Activated naive CD8-positive, alpha-beta T cell treated with anti-CD3 and anti-CD28 coated beads for 36 hours (primary cell): ENCODE data around the gene PIK3R6. TPM values are rescaled to one million over a fixed set of nuclear protein-coding genes. Genes with fewer than 3 reads are reported as not detected.
A peak's percentile ranks its signal among the peaks of the same experiment; 100 is the strongest.
"Not testable (repeated sequence)": the region's sequence is repeated elsewhere in the genome, so short reads cannot be mapped to it uniquely, and the experiment has no call there.

Experiments used
- DNase-seq: peaks from one replicate; pipeline ENCODE4 v3.0.0; 2021
- H3K27ac Mint-ChIP-seq: one replicate; pipeline ENCODE4 v1.8.0; 2022; ENCODE audit warnings: mild to moderate bottlenecking, moderate library complexity, mixed read lengths
- H3K27me3 Mint-ChIP-seq: one replicate; pipeline ENCODE4 v1.8.0; 2022; ENCODE audit warnings: mild to moderate bottlenecking, mixed read lengths
- H3K36me3 Mint-ChIP-seq: one replicate; pipeline ENCODE4 v1.8.0; 2021; ENCODE audit warnings: mild to moderate bottlenecking, mixed read lengths
- H3K4me1 Mint-ChIP-seq: one replicate; pipeline ENCODE4 v1.8.0; 2021; ENCODE audit warnings: mixed read lengths
- H3K4me3 Mint-ChIP-seq: one replicate; pipeline ENCODE4 v1.8.0; 2022; ENCODE audit warnings: mild to moderate bottlenecking, moderate library complexity, mixed read lengths
- H3K9me3 Mint-ChIP-seq: one replicate; pipeline ENCODE4 v1.8.0; 2022; ENCODE audit warnings: mixed read lengths
- total RNA-seq, 2 experiments: library from RNA; stranded (reverse); gene quantifications; one replicate each; pipeline ENCODE4 v1.2.3, GENCODE V29; 2021

The PIK3R6 gene
- total RNA-seq, 2 experiments from 2014 or later, result 0.88 to 1.0 TPM

- H3K27ac Mint-ChIP-seq, result no peak overlapping the region
- no peaks in the 10 kb centered on the region for H3K4me1 Mint-ChIP-seq
- H3K27me3 Mint-ChIP-seq, result no peaks in the 10 kb centered on the region
- H3K36me3 Mint-ChIP-seq, result no peaks in the 10 kb centered on the region
- no peak overlapping the region for H3K4me3 Mint-ChIP-seq
- no peak for DNase-seq
- no peaks in the 10 kb centered on the region for H3K9me3 Mint-ChIP-seq
These were observed 49.4 kb downstream of the PIK3R6 start for GRCh38 chr17:8818047-8818446.

GRCh38 chr17:8806926-8807550 lies 60.4 kb downstream of the PIK3R6 start:
- H3K9me3 Mint-ChIP-seq, result peaks cover 14% of the 10 kb centered on the region
- H3K4me1 Mint-ChIP-seq, result peaks cover 2% of the 10 kb centered on the region
- H3K4me3 Mint-ChIP-seq, result no peak overlapping the region
- H3K36me3 Mint-ChIP-seq, result peaks cover 12% of the 10 kb centered on the region
- no peaks in the 10 kb centered on the region for H3K27me3 Mint-ChIP-seq
- H3K27ac Mint-ChIP-seq, result peak overlapping the region; percentile 5
- DNase-seq, result no peak

- peaks cover 8% of the 10 kb centered on the region for H3K9me3 Mint-ChIP-seq
- no peaks in the 10 kb centered on the region for H3K27me3 Mint-ChIP-seq
- H3K4me1 Mint-ChIP-seq, result peaks cover 2% of the 10 kb centered on the region
- no peak overlapping the region for H3K4me3 Mint-ChIP-seq
- peak overlapping the region; percentile 3 for H3K27ac Mint-ChIP-seq
- peaks cover 5% of the 10 kb centered on the region for H3K36me3 Mint-ChIP-seq
- no peak for DNase-seq
These were observed 61.1 kb downstream of the PIK3R6 start for GRCh38 chr17:8806253-8806925.

GRCh38 chr17:8805396-8805795 lies 62.1 kb downstream of the PIK3R6 start:
- H3K4me3 Mint-ChIP-seq, H3K27me3 Mint-ChIP-seq, H3K36me3 Mint-ChIP-seq, H3K27ac Mint-ChIP-seq, H3K9me3 Mint-ChIP-seq, H3K4me1 Mint-ChIP-seq, DNase-seq: not testable (repeated sequence)

GRCh38 chr17:8803531-8804420 lies 63.7 kb downstream of the PIK3R6 start:
- Mint-ChIP-seq H3K27me3 (no peaks in the 10 kb centered on the region), H3K4me3 (no peak overlapping the region), H3K4me1 (peaks cover 2% of the 10 kb centered on the region), H3K36me3 (no peaks in the 10 kb centered on the region), H3K27ac (no peak overlapping the region), H3K9me3 (no peaks in the 10 kb centered on the region)
- DNase-seq, result no peak

GRCh38 chr17:8801135-8801840 lies 66.2 kb downstream of the PIK3R6 start:
- Mint-ChIP-seq H3K27me3 (no peaks in the 10 kb centered on the region), H3K9me3 (no peaks in the 10 kb centered on the region)

GRCh38 chr17:8800656-8801055 lies 66.8 kb downstream of the PIK3R6 start:
- no peak for DNase-seq
- Mint-ChIP-seq H3K27ac (no peak overlapping the region), H3K36me3 (no peaks in the 10 kb centered on the region), H3K4me3 (no peak overlapping the region), H3K27me3 (no peaks in the 10 kb centered on the region), H3K9me3 (no peaks in the 10 kb centered on the region), H3K4me1 (no peaks in the 10 kb centered on the region)

More at GRCh38 chr17:8801135-8801840, 66.2 kb downstream of the PIK3R6 start:
- Mint-ChIP-seq H3K4me1 (peaks cover under 1% of the 10 kb centered on the region), H3K4me3 (no peak overlapping the region), H3K27ac (no peak overlapping the region), H3K36me3 (no peaks in the 10 kb centered on the region)
- DNase-seq, result no peak

GRCh38 chr17:8799570-8800212 lies 67.8 kb downstream of the PIK3R6 start:
- Mint-ChIP-seq H3K36me3 (no peaks in the 10 kb centered on the region), H3K4me1 (no peaks in the 10 kb centered on the region), H3K27me3 (no peaks in the 10 kb centered on the region), H3K27ac (no peak overlapping the region), H3K4me3 (no peak overlapping the region), H3K9me3 (no peaks in the 10 kb centered on the region)
- DNase-seq, result no peak

GRCh38 chr17:8798846-8799569 lies 68.5 kb downstream of the PIK3R6 start, which contains the start of gene MFSD6L:
Gene MFSD6L, minus strand, starts transcription at chr17:8799365. Its CDS starts 245 bp downstream, at chr17:8799120.
- Mint-ChIP-seq H3K36me3 (no peaks in the 10 kb centered on the region), H3K27ac (no peak within 1 kb of the TSS), H3K4me1 (no peaks in the 10 kb centered on the region), H3K9me3 (no peaks in the 10 kb centered on the region), H3K4me3 (no peak within 1 kb of the TSS), H3K27me3 (no peaks in the 10 kb centered on the region)
- peak; percentile 15 for DNase-seq

GRCh38 chr17:8798176-8798845 lies 69.2 kb downstream of the PIK3R6 start:
- Mint-ChIP-seq H3K27me3 (no peaks in the 10 kb centered on the region), H3K9me3 (no peaks in the 10 kb centered on the region), H3K27ac (no peak overlapping the region), H3K4me1 (no peaks in the 10 kb centered on the region), H3K36me3 (no peaks in the 10 kb centered on the region), H3K4me3 (no peak overlapping the region)
- no peak for DNase-seq

GRCh38 chr17:8797621-8798175 lies 69.8 kb downstream of the PIK3R6 start:
- no peaks in the 10 kb centered on the region for H3K9me3 Mint-ChIP-seq
- no peaks in the 10 kb centered on the region for H3K4me1 Mint-ChIP-seq
- no peak for DNase-seq
- no peak overlapping the region for H3K27ac Mint-ChIP-seq
- no peaks in the 10 kb centered on the region for H3K36me3 Mint-ChIP-seq
- no peak overlapping the region for H3K4me3 Mint-ChIP-seq
- H3K27me3 Mint-ChIP-seq, result no peaks in the 10 kb centered on the region

- Mint-ChIP-seq H3K27me3 (no peaks in the 10 kb centered on the region), H3K4me3 (no peak overlapping the region), H3K27ac (no peak overlapping the region), H3K9me3 (peaks cover 8% of the 10 kb centered on the region), H3K36me3 (no peaks in the 10 kb centered on the region), H3K4me1 (peaks cover 5% of the 10 kb centered on the region)
- DNase-seq, result no peak
These were observed 72.8 kb downstream of the PIK3R6 start for GRCh38 chr17:8794636-8795035.

GRCh38 chr17:8793649-8794048 lies 73.8 kb downstream of the PIK3R6 start:
- H3K4me1 Mint-ChIP-seq, result peaks cover 5% of the 10 kb centered on the region
- no peak for DNase-seq
- no peaks in the 10 kb centered on the region for H3K36me3 Mint-ChIP-seq
- H3K4me3 Mint-ChIP-seq, result no peak overlapping the region
- peaks cover 8% of the 10 kb centered on the region for H3K9me3 Mint-ChIP-seq
- H3K27me3 Mint-ChIP-seq, result no peaks in the 10 kb centered on the region
- H3K27ac Mint-ChIP-seq, result no peak overlapping the region
